ENCODE measurements around the gene ROPN1B. TPM values are rescaled to one million over a fixed set of nuclear protein-coding genes. Genes with fewer than 3 reads are reported as not detected.

Gene ROPN1B
- total RNA-seq = not detected in 2 replicates

GRCh38 chr3:125968701-125969592 is at the start of gene ROPN1B:
TSS of gene ROPN1B (plus strand) at chr3:125969178. CDS start at chr3:125972055, 2,877 bp downstream.

Other genes starting within 250 kb of the ROPN1B start
- 31.4 and 46.1 TPM in 2 replicates for gene SLC41A3, start 114.9 kb downstream of the ROPN1B start, total RNA-seq
- 4.9 and 12.6 TPM in 2 replicates for gene ALDH1L1, start 211.4 kb downstream of the ROPN1B start, total RNA-seq